Stimulated activated CD4-positive, alpha-beta T cell treated with anti-CD3 and anti-CD28 coated beads, Interleukin-4, amount 100 ng/mL, for 4 hours (primary cell): ENCODE results near the gene MTURN.
"Not testable (repeated sequence)": the region's sequence is repeated elsewhere in the genome, so short reads cannot be mapped to it uniquely, and the experiment has no call there.

Experiments
- DNase-seq, 2 experiments: peaks; one replicate each; pipeline ENCODE4 v3.0.0-alpha.2; 2020

MTURN gene

GRCh38 chr7:30181211-30181610 is 46.4 kb downstream of the MTURN start:
- DNase-seq = no peak

- DNase-seq = no peak
These were observed 47.1 kb downstream of the MTURN start for GRCh38 chr7:30181736-30182522.

- DNase-seq = no peak
These were observed 48.0 kb downstream of the MTURN start for GRCh38 chr7:30182814-30183213.

- DNase-seq = no peak
These were observed 49.1 kb downstream of the MTURN start for GRCh38 chr7:30183749-30184369.

- no peak for DNase-seq
These were observed 50.2 kb downstream of the MTURN start for GRCh38 chr7:30184791-30185487.

- DNase-seq = no peak
These were observed 50.7 kb downstream of the MTURN start for GRCh38 chr7:30185496-30185895.

GRCh38 chr7:30186725-30187124 is 51.9 kb downstream of the MTURN start:
- no peak for DNase-seq

- DNase-seq = no peak
These were observed 52.7 kb downstream of the MTURN start for GRCh38 chr7:30187513-30187912.

- DNase-seq = not testable (repeated sequence)
These were observed 53.6 kb downstream of the MTURN start for GRCh38 chr7:30188381-30188780.

GRCh38 chr7:30188811-30189210 is 54.0 kb downstream of the MTURN start:
- DNase-seq = no peak

- DNase-seq = no peak
These were observed 57.0 kb downstream of the MTURN start for GRCh38 chr7:30191809-30192208.

GRCh38 chr7:30193336-30193943 is 58.7 kb downstream of the MTURN start:
- DNase-seq = no peak

- no peak for DNase-seq
These were observed 61.6 kb downstream of the MTURN start for GRCh38 chr7:30196408-30196807.

GRCh38 chr7:30197438-30197837 is 62.7 kb downstream of the MTURN start:
- no peak for DNase-seq

- no peak for DNase-seq
These were observed 64.5 kb downstream of the MTURN start for GRCh38 chr7:30199271-30199670.

GRCh38 chr7:30200591-30200990 is 65.8 kb downstream of the MTURN start:
- no peak for DNase-seq

GRCh38 chr7:30201161-30201666 is 66.4 kb downstream of the MTURN start:
- DNase-seq = no peak

- no peak for DNase-seq
These were observed 67.1 kb downstream of the MTURN start for GRCh38 chr7:30201921-30202320.

GRCh38 chr7:30202671-30203070 is 67.9 kb downstream of the MTURN start:
- DNase-seq = no peak

GRCh38 chr7:30206491-30206890 is 71.7 kb downstream of the MTURN start:
- DNase-seq = no peak

GRCh38 chr7:30206942-30207341 is 72.2 kb downstream of the MTURN start:
- DNase-seq = no peak

GRCh38 chr7:30207376-30207775 is 72.6 kb downstream of the MTURN start:
- DNase-seq = no peak

GRCh38 chr7:30209951-30210350 is 75.2 kb downstream of the MTURN start:
- DNase-seq = no peak
